ENCODE measurements around the gene EGFLAM.

The EGFLAM gene

DNA sequence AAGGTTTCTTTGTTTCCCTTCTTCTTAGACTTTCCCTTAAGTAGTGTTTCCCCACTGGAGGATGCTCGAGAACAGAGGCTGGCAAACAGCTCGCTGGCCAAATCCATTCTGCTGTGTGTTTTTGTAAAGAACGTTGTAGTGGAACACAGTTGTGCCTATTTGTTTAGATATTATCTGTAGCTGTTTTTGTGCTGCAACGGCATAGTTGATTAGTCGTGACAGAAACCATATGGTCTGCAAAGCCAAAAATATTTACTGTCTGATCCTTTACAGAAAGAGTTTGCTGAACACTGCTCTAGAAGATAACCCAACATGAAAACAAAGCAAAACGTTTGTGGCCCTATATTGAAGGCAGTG is 47.0 kb upstream of the EGFLAM start:
- H3K79me2 ChIP-seq (ENCODE audit: insufficient read depth, low read length), result no peaks in the 10 kb centered on the region
- H3K4me3 ChIP-seq (ENCODE audit: low read depth, low read length, poor library complexity, severe bottlenecking), result no peak overlapping the region
- H3K36me3 ChIP-seq (ENCODE audit: insufficient read depth, low read length), result no peaks in the 10 kb centered on the region
- no peaks in the 10 kb centered on the region for H3F3A ChIP-seq (ENCODE audit: insufficient read depth, low read length)
- H3K4me2 ChIP-seq (ENCODE audit: low read length), result no peak overlapping the region
- TF ChIP-seq EZH2 (IDR thresholded peaks at IDR 0.05; ENCODE audit: borderline replicate concordance, low read length), result no peak
- TF ChIP-seq, protein P1, sequence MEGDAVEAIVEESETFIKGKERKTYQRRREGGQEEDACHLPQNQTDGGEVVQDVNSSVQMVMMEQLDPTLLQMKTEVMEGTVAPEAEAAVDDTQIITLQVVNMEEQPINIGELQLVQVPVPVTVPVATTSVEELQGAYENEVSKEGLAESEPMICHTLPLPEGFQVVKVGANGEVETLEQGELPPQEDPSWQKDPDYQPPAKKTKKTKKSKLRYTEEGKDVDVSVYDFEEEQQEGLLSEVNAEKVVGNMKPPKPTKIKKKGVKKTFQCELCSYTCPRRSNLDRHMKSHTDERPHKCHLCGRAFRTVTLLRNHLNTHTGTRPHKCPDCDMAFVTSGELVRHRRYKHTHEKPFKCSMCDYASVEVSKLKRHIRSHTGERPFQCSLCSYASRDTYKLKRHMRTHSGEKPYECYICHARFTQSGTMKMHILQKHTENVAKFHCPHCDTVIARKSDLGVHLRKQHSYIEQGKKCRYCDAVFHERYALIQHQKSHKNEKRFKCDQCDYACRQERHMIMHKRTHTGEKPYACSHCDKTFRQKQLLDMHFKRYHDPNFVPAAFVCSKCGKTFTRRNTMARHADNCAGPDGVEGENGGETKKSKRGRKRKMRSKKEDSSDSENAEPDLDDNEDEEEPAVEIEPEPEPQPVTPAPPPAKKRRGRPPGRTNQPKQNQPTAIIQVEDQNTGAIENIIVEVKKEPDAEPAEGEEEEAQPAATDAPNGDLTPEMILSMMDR (IDR thresholded peaks at IDR 0.05; ENCODE audit: low read length), result no peak
- H3K9me2 ChIP-seq (ENCODE audit: low read depth, low read length), result no peaks in the 10 kb centered on the region
- no peaks in the 10 kb centered on the region for H4K20me1 ChIP-seq (ENCODE audit: insufficient read depth, low read length)
- H3K9me3 ChIP-seq (ENCODE audit: low read length), result no peaks in the 10 kb centered on the region
- no peaks in the 10 kb centered on the region for H3K4me1 ChIP-seq (ENCODE audit: insufficient read depth, low read length, severe bottlenecking)
- no peak overlapping the region for H3K9ac ChIP-seq (ENCODE audit: low read length)
- no peaks in the 10 kb centered on the region for H3K27me3 ChIP-seq (ENCODE audit: insufficient read depth, low read length)
- no peak overlapping the region for H2AFZ ChIP-seq (ENCODE audit: low read length)
- H3K27ac ChIP-seq (ENCODE audit: low read depth, low read length, poor library complexity, severe bottlenecking), result no peak overlapping the region

DNA sequence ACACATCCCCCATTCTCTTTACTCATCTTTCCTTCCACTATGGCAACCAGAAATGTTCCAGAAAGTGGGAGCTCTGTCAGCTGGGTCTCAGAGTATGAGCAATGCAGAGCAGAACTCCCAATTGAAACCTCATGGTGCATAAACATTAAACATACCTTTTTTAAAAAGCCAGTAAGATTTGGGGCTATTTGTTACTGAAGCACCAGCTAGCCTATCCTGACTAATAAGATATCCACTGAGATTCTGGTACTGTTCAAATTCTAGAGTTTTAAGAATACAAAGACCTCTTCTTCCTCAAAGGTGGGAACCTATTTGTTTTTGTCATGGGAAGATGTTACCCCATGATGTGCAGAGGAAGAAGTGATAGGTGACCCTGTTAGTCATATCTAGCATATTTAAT is 46.1 kb upstream of the EGFLAM start:
- Histone ChIP-seq H4K20me1 (ENCODE audit: insufficient read depth, low read length) (no peaks in the 10 kb centered on the region), H3K4me3 (ENCODE audit: low read depth, low read length, poor library complexity, severe bottlenecking) (no peak overlapping the region), H3F3A (ENCODE audit: insufficient read depth, low read length) (no peaks in the 10 kb centered on the region), H3K4me1 (ENCODE audit: insufficient read depth, low read length, severe bottlenecking) (no peaks in the 10 kb centered on the region), H3K79me2 (ENCODE audit: insufficient read depth, low read length) (no peaks in the 10 kb centered on the region), H3K27ac (ENCODE audit: low read depth, low read length, poor library complexity, severe bottlenecking) (no peak overlapping the region), H3K4me2 (ENCODE audit: low read length) (no peak overlapping the region), H3K36me3 (ENCODE audit: insufficient read depth, low read length) (no peaks in the 10 kb centered on the region), H3K27me3 (ENCODE audit: insufficient read depth, low read length) (no peaks in the 10 kb centered on the region), H3K9ac (ENCODE audit: low read length) (no peak overlapping the region), H3K9me3 (ENCODE audit: low read length) (no peaks in the 10 kb centered on the region), H2AFZ (ENCODE audit: low read length) (no peak overlapping the region), H3K9me2 (ENCODE audit: low read depth, low read length) (no peaks in the 10 kb centered on the region)
- TF ChIP-seq EZH2 (IDR thresholded peaks at IDR 0.05; ENCODE audit: borderline replicate concordance, low read length), result no peak
- TF ChIP-seq, protein P1 (IDR thresholded peaks at IDR 0.05; ENCODE audit: low read length), result no peak

- H3K9me2 ChIP-seq (ENCODE audit: low read depth, low read length), result no peaks in the 10 kb centered on the region
Observed at GRCh38 chr5:38226091-38226490, 32.3 kb upstream of the EGFLAM start.

More at GRCh38 chr5:38226091-38226490, 32.3 kb upstream of the EGFLAM start:
- Histone ChIP-seq H3K9me3 (ENCODE audit: low read length) (no peaks in the 10 kb centered on the region), H3K36me3 (ENCODE audit: insufficient read depth, low read length) (no peaks in the 10 kb centered on the region), H3K4me1 (ENCODE audit: insufficient read depth, low read length, severe bottlenecking) (no peaks in the 10 kb centered on the region), H3K79me2 (ENCODE audit: insufficient read depth, low read length) (no peaks in the 10 kb centered on the region), H3K4me3 (ENCODE audit: low read depth, low read length, poor library complexity, severe bottlenecking) (no peak overlapping the region), H2AFZ (ENCODE audit: low read length) (no peak overlapping the region), H3K4me2 (ENCODE audit: low read length) (no peak overlapping the region), H4K20me1 (ENCODE audit: insufficient read depth, low read length) (no peaks in the 10 kb centered on the region), H3F3A (ENCODE audit: insufficient read depth, low read length) (no peaks in the 10 kb centered on the region), H3K27me3 (ENCODE audit: insufficient read depth, low read length) (no peaks in the 10 kb centered on the region), H3K9ac (ENCODE audit: low read length) (no peak overlapping the region), H3K27ac (ENCODE audit: low read depth, low read length, poor library complexity, severe bottlenecking) (no peak overlapping the region)
- TF ChIP-seq, protein P1 (IDR thresholded peaks at IDR 0.05; ENCODE audit: low read length), result no peak
- no peak for TF ChIP-seq EZH2 (IDR thresholded peaks at IDR 0.05; ENCODE audit: borderline replicate concordance, low read length)

Measured in OCI-LY1 (cell line).